Mesenteric fat pad (tissue), 1 donor: ENCODE measurements around the gene GPRIN3. TPM values are rescaled to one million over a fixed set of nuclear protein-coding genes. Genes with fewer than 3 reads are reported as not detected.
"Not testable (repeated sequence)": the region's sequence is repeated elsewhere in the genome, so short reads cannot be mapped to it uniquely, and the experiment has no call there.

Source experiments
- DNase-seq: peaks from one replicate; pipeline ENCODE4 v3.0.0-alpha.2; 2020; ENCODE audit warnings: low spot score
- total RNA-seq: library from RNA; stranded (reverse); fragmentation: NEBNext Ultra II Directional; extraction: Animal tissue kit (Norgen Biotek cat#: 25700); gene quantifications from one replicate; pipeline ENCODE4 v1.2.1, GENCODE V29; 2021
- donor health status: DM: yes; HTN: yes; CAD: no.

The GPRIN3 gene
- total RNA-seq, 1 donor from 2014 or later: 6.2 TPM

- no peak for DNase-seq
Measured at GRCh38 chr4:89216866-89217265, 90.7 kb downstream of the GPRIN3 start.

GRCh38 chr4:89216422-89216821, 91.2 kb downstream of the GPRIN3 start:
- no peak for DNase-seq

- DNase-seq: no peak
Measured at GRCh38 chr4:89215736-89216135, 91.9 kb downstream of the GPRIN3 start.

GRCh38 chr4:89214308-89214707, 93.3 kb downstream of the GPRIN3 start:
- DNase-seq: no peak

GRCh38 chr4:89213382-89213701, 94.3 kb downstream of the GPRIN3 start:
- no peak for DNase-seq

GRCh38 chr4:89212666-89213381, 94.8 kb downstream of the GPRIN3 start:
- no peak for DNase-seq

GRCh38 chr4:89204624-89205023, 103.0 kb downstream of the GPRIN3 start:
- DNase-seq: no peak

- DNase-seq: no peak
Measured at GRCh38 chr4:89203902-89204301, 103.7 kb downstream of the GPRIN3 start.

GRCh38 chr4:89199394-89199793, 108.2 kb downstream of the GPRIN3 start:
- DNase-seq: not testable (repeated sequence)

GRCh38 chr4:89197920-89198319, 109.7 kb downstream of the GPRIN3 start:
- DNase-seq: no peak

GRCh38 chr4:89196745-89197144, 110.9 kb downstream of the GPRIN3 start:
- no peak for DNase-seq

GRCh38 chr4:89196056-89196674, 111.4 kb downstream of the GPRIN3 start:
- no peak for DNase-seq

- no peak for DNase-seq
Measured at GRCh38 chr4:89193843-89194242, 113.8 kb downstream of the GPRIN3 start.

Other genes starting within 250 kb of the GPRIN3 start
- 4.3 TPM for gene TIGD2, start 196.3 kb downstream of the GPRIN3 start, total RNA-seq